GM12865 (cell line): ENCODE data around the gene OR6N2.

Source experiments
- DNase-seq: peaks from one replicate; pipeline ENCODE4 v3.0.0; 2010; ENCODE audit warnings: low read depth
- H3K4me3 ChIP-seq: 2 replicates; pipeline ENCODE4 v1.5.1; 2011; ENCODE audit warnings: mild to moderate bottlenecking, low read depth, low read length, control low read depth
- TF ChIP-seq, protein P1 (sequence below): IDR thresholded peaks from 2 replicates; pipeline ENCODE4 v1.5.1; 2011; ENCODE audit warnings: low read length, control low read depth, low read depth, inconsistent platforms; ENCODE audit not compliant: insufficient read depth; ENCODE audit errors: missing control alignments

OR6N2 gene, protein sequence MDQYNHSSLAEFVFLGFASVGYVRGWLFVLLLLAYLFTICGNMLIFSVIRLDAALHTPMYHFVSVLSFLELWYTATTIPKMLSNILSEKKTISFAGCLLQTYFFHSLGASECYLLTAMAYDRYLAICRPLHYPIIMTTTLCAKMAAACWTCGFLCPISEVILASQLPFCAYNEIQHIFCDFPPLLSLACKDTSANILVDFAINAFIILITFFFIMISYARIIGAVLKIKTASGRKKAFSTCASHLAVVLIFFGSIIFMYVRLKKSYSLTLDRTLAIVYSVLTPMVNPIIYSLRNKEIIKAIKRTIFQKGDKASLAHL

DNA sequence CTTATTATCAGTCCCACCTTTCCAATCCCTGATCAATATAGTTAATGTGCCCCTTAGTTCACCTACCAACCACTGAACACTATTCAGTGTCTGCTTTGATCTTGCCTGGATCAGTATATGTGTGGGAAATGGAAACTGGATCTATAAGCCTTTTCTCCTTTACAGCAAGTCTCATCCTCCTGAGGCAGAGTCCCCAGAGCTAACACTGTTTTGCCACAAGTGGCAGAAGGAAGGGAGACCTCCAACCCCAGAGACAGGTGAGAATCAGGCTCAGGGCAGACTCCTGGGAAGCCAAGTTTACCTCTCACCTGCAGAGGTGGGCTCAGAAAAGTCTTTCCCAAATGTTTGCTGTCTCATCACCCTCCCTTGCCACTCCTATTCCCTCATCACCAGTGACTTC lies at the start of gene OR6N2:
OR6N2 (minus strand) TSS at position 101 of the 400 bp plus-strand sequence. CDS start 3,569 bp downstream, outside the sequence.
- DNase-seq = no peak
- H3K4me3 ChIP-seq = no peak within 1 kb of the TSS
- TF ChIP-seq, protein P1, sequence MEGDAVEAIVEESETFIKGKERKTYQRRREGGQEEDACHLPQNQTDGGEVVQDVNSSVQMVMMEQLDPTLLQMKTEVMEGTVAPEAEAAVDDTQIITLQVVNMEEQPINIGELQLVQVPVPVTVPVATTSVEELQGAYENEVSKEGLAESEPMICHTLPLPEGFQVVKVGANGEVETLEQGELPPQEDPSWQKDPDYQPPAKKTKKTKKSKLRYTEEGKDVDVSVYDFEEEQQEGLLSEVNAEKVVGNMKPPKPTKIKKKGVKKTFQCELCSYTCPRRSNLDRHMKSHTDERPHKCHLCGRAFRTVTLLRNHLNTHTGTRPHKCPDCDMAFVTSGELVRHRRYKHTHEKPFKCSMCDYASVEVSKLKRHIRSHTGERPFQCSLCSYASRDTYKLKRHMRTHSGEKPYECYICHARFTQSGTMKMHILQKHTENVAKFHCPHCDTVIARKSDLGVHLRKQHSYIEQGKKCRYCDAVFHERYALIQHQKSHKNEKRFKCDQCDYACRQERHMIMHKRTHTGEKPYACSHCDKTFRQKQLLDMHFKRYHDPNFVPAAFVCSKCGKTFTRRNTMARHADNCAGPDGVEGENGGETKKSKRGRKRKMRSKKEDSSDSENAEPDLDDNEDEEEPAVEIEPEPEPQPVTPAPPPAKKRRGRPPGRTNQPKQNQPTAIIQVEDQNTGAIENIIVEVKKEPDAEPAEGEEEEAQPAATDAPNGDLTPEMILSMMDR = no peak

GRCh38 chr1:158830074-158830677 lies 49.2 kb upstream of the OR6N2 start:
- TF ChIP-seq, protein P1 = no peak
- peak; percentile 17 for DNase-seq
- no peak overlapping the region for H3K4me3 ChIP-seq

- no peak for DNase-seq
- H3K4me3 ChIP-seq = no peak overlapping the region
- TF ChIP-seq, protein P1 = no peak
Measured at GRCh38 chr1:158821723-158822122, 40.7 kb upstream of the OR6N2 start.

DNA sequence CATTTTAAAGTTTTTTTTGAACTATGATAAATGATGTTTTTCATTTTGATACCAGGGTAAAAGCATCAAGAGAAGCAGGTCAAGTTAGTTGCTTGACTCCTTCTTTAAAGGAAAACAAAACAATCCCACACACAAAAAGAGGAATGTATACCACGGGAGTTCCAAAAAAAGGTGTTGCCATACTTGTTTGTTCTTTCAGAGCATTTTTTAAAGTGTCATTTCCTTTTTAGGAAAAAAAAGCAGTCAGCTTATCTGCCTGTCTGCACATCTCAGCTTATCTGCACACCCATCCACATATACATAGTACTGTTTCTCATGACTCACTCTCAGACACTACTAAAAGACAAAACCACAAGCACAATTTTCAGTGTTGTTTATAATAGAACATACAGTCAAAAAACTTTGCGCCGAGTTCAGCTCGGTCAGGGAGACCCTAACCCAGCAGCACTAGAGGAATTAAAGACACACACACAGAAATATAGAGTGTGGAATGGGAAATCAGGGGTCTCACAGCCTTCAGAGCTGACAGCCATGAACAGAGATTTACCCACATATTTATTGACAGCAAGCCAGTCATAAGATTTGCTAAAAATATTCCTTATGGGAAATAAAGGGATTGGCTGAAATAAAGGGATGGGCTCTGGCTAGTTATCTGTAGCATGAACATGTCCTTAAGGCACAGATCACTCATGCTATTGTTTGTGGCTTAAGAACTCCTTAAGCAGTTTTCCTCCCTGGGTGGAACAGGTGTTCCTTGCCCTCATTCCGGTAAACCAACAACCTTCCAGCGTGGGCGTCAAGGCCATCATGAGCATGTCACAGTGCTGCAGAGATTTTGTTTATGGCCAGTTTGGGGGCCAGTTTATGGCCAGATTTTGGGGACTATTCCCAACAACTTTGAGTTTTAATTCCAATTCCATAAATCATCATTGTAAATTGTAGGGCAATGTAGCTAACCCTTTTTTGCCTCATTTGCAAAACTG lies 38.7 kb upstream of the OR6N2 start:
- no peak overlapping the region for H3K4me3 ChIP-seq
- DNase-seq = peak; percentile 38
- TF ChIP-seq, protein P1 = no peak

GRCh38 chr1:158818975-158819431 lies 38.0 kb upstream of the OR6N2 start:
- H3K4me3 ChIP-seq = no peak overlapping the region
- TF ChIP-seq, protein P1 = no peak
- no peak for DNase-seq

DNA sequence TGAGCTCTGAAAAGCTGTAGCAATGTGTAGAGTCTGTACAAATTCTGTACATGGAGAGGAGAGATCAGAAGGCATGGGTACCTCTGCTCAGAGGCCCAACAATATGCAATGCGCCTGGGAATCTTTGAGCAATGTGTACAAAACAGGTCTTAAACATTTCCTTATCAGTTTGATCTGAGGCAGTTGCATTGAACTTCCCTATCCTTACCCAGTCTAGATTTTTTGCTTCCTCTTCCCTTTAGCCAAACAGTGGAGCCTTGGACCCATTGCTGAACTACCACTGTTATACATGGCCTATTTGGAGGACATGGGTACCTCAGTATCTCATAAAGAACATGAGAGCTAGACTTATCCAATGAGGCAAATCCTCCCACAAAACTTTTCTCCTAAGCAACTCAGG lies 37.6 kb upstream of the OR6N2 start:
- DNase-seq = no peak
- no peak overlapping the region for H3K4me3 ChIP-seq
- TF ChIP-seq, protein P1 = no peak
